HepG2 (cell line): ENCODE data around the gene SOCS1. TPM values are rescaled to one million over a fixed set of nuclear protein-coding genes. Genes with fewer than 3 reads are reported as not detected.

Experiments
- AKNA ChIP-seq: sonication (generic); formaldehyde crosslinking; IDR thresholded peaks from 2 replicates; pipeline ENCODE4 v1.4.0; 2020; ENCODE audit warnings: missing genetic modification reagents, borderline replicate concordance
- BORCS8-MEF2B ChIP-seq: sonication (generic); formaldehyde crosslinking; IDR thresholded peaks from 2 replicates; pipeline ENCODE4 v1.8.0; 2022; ENCODE audit warnings: mild to moderate bottlenecking, missing genetic modification reagents
- ESRRA ChIP-seq: sonication (generic); formaldehyde crosslinking; IDR thresholded peaks from 2 replicates; pipeline ENCODE4 v1.5.1; 2020; ENCODE audit warnings: mild to moderate bottlenecking, low read depth, missing genetic modification reagents
- GMEB2 ChIP-seq: IDR thresholded peaks from 2 replicates; pipeline ENCODE4 v1.6.1; 2016; ENCODE audit warnings: missing biosample characterization, missing genetic modification reagents, low read depth
- KIAA2018 ChIP-seq: sonication (generic); formaldehyde crosslinking; IDR thresholded peaks from 2 replicates; pipeline ENCODE4 v1.5.0; 2020; ENCODE audit warnings: mild to moderate bottlenecking, missing genetic modification reagents, borderline replicate concordance
- MLLT10 ChIP-seq: sonication (generic); formaldehyde crosslinking; IDR thresholded peaks from 2 replicates; pipeline ENCODE4 v1.4.0; 2020; ENCODE audit warnings: missing genetic modification reagents
- MYNN ChIP-seq: sonication (generic); formaldehyde crosslinking; IDR thresholded peaks from 2 replicates; pipeline ENCODE4 v1.4.0; 2020; ENCODE audit warnings: mild to moderate bottlenecking, low read depth, missing genetic modification reagents
- NFIB ChIP-seq: sonication (generic); formaldehyde crosslinking; IDR thresholded peaks from 2 replicates; pipeline ENCODE4 v1.9.0; 2021; ENCODE audit warnings: missing genetic modification reagents, mild to moderate bottlenecking, borderline replicate concordance
- NR2F1 ChIP-seq, 2 experiments: fragments of 450-650 bp in 1 of 2; formaldehyde crosslinking in 1 of 2; IDR thresholded peaks; 2 replicates each; pipeline versions ENCODE4 v1.5.0 to v1.6.1; 2016 to 2020; ENCODE audit warnings: mild to moderate bottlenecking in 1 of 2, missing compliant biosample characterization in 1 of 2, missing genetic modification reagents in 1 of 2, moderate library complexity in 1 of 2
- TEF ChIP-seq: sonication (generic); formaldehyde crosslinking; IDR thresholded peaks from 2 replicates; pipeline ENCODE4 v1.5.0; 2020; ENCODE audit warnings: missing genetic modification reagents
- ZNF124 ChIP-seq: sonication (generic); formaldehyde crosslinking; IDR thresholded peaks from 2 replicates; pipeline ENCODE4 v1.4.0; 2020; ENCODE audit warnings: missing genetic modification reagents
- ZNF264 ChIP-seq: sonication (generic); formaldehyde crosslinking; IDR thresholded peaks from 2 replicates; pipeline ENCODE4 v1.4.0; 2020; ENCODE audit warnings: missing genetic modification reagents
- polyA plus RNA-seq, 8 experiments: library from polyadenylated mRNA; depleted of rRNA in 3 of 8; stranded (reverse) in 7 of 8; unstranded in 1 of 8; fragments of >200 nt; fragmentation: Illumina TruSeq in 4 of 8; extraction: Trizol in 4 of 8; gene quantifications; 2 replicates each; pipeline versions ENCODE4 v1.2.1 to v1.2.3, GENCODE V29; 2011 to 2016; ENCODE audit warnings: low read depth in 4 of 8, missing spikeins in 1 of 8, mixed read lengths in 1 of 8; ENCODE audit not compliant: insufficient read depth in 1 of 8
- total RNA-seq, 5 experiments: library from RNA; depleted of rRNA; stranded (reverse); fragments of >200 nt; fragmentation: Illumina TruSeq; extraction: Trizol; gene quantifications; 2 replicates each; pipeline ENCODE4 v1.2.3, GENCODE V29; 2016; ENCODE audit warnings: low read depth in 1 of 5

The SOCS1 gene
- total and polyA plus RNA-seq, 2 of the 13 experiments (the other 11 are each of a cell fraction or from before 2014, with no cell fraction given), result 5.3 to 6.3 TPM

GRCh38 chr16:11258553-11259492 lies 2.8 kb upstream of the SOCS1 start (continued):
- TF ChIP-seq AKNA (CRISPR knock-in tag), result no peak
- no peak for TF ChIP-seq NFIB (CRISPR knock-in tag)
- TF ChIP-seq GMEB2 (CRISPR knock-in tag), result no peak
- no peak for TF ChIP-seq ZNF264 (CRISPR knock-in tag)
- TF ChIP-seq MLLT10 (CRISPR knock-in tag), result no peak
- peak; percentile 19 to 60; a peak in 2 of 4 replicates for TF ChIP-seq NR2F1 (CRISPR knock-in tag; IDR thresholded peaks at IDR 0.05)
- 0 out of 2 replicates have a peak, but pooled peaks have one; percentile 59 for TF ChIP-seq BORCS8-MEF2B (CRISPR knock-in tag)
- no peak for TF ChIP-seq TEF (CRISPR knock-in tag)
- peak; percentile 100 for TF ChIP-seq ESRRA
- no peak for TF ChIP-seq ZNF124 (CRISPR knock-in tag)
- TF ChIP-seq KIAA2018 (CRISPR knock-in tag), result no peak
- no peak for TF ChIP-seq MYNN (CRISPR knock-in tag)
